Measurements from ENCODE around the gene XXYLT1.

XXYLT1 gene

GRCh38 chr3:195267096-195267495 lies 3.9 kb downstream of the XXYLT1 start:
- no peak overlapping the region for H3K27ac ChIP-seq (ENCODE audit: poor library complexity, severe bottlenecking)
- no peak overlapping the region for H3K4me3 ChIP-seq (ENCODE audit: severe bottlenecking)
- H3K36me3 ChIP-seq (ENCODE audit: low read depth) = no peaks in the 10 kb centered on the region; the same call in 1 of the 2 replicates
- no peak for TF ChIP-seq CTCF (IDR thresholded peaks at IDR 0.05; ENCODE audit: poor library complexity, severe bottlenecking)
- ATAC-seq (ENCODE audit: low read depth) (no peak), DNase-seq (ENCODE audit: low spot score) (no peak)
- H3K27me3 ChIP-seq (ENCODE audit: insufficient read depth, poor library complexity, severe bottlenecking) = no peaks in the 10 kb centered on the region
- H3K4me1 ChIP-seq (ENCODE audit: insufficient read depth, poor library complexity, severe bottlenecking) = peaks cover 7% of the 10 kb centered on the region
- no peaks in the 10 kb centered on the region for H3K9me3 ChIP-seq (ENCODE audit: severe bottlenecking)

- no peak for DNase-seq (ENCODE audit: low spot score)
- Histone ChIP-seq H3K36me3 (ENCODE audit: low read depth) (no peaks in the 10 kb centered on the region; the same call in 1 of the 2 replicates), H3K4me1 (ENCODE audit: insufficient read depth, poor library complexity, severe bottlenecking) (peaks cover 7% of the 10 kb centered on the region), H3K4me3 (ENCODE audit: severe bottlenecking) (no peak overlapping the region), H3K27ac (ENCODE audit: poor library complexity, severe bottlenecking) (no peak overlapping the region), H3K27me3 (ENCODE audit: insufficient read depth, poor library complexity, severe bottlenecking) (no peaks in the 10 kb centered on the region), H3K9me3 (ENCODE audit: severe bottlenecking) (no peaks in the 10 kb centered on the region)
- TF ChIP-seq CTCF (IDR thresholded peaks at IDR 0.05; ENCODE audit: poor library complexity, severe bottlenecking) = no peak
- ATAC-seq (ENCODE audit: low read depth) = no peak
Observed at GRCh38 chr3:195266428-195266827, 4.5 kb downstream of the XXYLT1 start.

- no peak overlapping the region for H3K4me3 ChIP-seq (ENCODE audit: severe bottlenecking)
- TF ChIP-seq CTCF (IDR thresholded peaks at IDR 0.05; ENCODE audit: poor library complexity, severe bottlenecking) = no peak
- H3K9me3 ChIP-seq (ENCODE audit: severe bottlenecking) = no peaks in the 10 kb centered on the region
- no peaks in the 10 kb centered on the region; the same call in 1 of the 2 replicates for H3K36me3 ChIP-seq (ENCODE audit: low read depth)
- H3K27me3 ChIP-seq (ENCODE audit: insufficient read depth, poor library complexity, severe bottlenecking) = no peaks in the 10 kb centered on the region
- DNase-seq (ENCODE audit: low spot score) (no peak), ATAC-seq (ENCODE audit: low read depth) (no peak)
- H3K27ac ChIP-seq (ENCODE audit: poor library complexity, severe bottlenecking) = no peak overlapping the region
- peaks cover 7% of the 10 kb centered on the region for H3K4me1 ChIP-seq (ENCODE audit: insufficient read depth, poor library complexity, severe bottlenecking)
Observed at GRCh38 chr3:195265363-195265976, 5.5 kb downstream of the XXYLT1 start.

- ATAC-seq (ENCODE audit: low read depth) (no peak), DNase-seq (ENCODE audit: low spot score) (no peak)
- Histone ChIP-seq H3K4me1 (ENCODE audit: insufficient read depth, poor library complexity, severe bottlenecking) (peaks cover 5% of the 10 kb centered on the region), H3K27ac (ENCODE audit: poor library complexity, severe bottlenecking) (no peak overlapping the region), H3K36me3 (ENCODE audit: low read depth) (no peaks in the 10 kb centered on the region; the same call in 1 of the 2 replicates), H3K27me3 (ENCODE audit: insufficient read depth, poor library complexity, severe bottlenecking) (no peaks in the 10 kb centered on the region), H3K4me3 (ENCODE audit: severe bottlenecking) (no peak overlapping the region), H3K9me3 (ENCODE audit: severe bottlenecking) (no peaks in the 10 kb centered on the region)
- no peak for TF ChIP-seq CTCF (IDR thresholded peaks at IDR 0.05; ENCODE audit: poor library complexity, severe bottlenecking)
Observed at GRCh38 chr3:195263925-195264600, 6.9 kb downstream of the XXYLT1 start.

All from RWPE2 (cell line).